MCF 10A (cell line): ENCODE data around the gene LCOR. TPM values are rescaled to one million over a fixed set of nuclear protein-coding genes. Genes with fewer than 3 reads are reported as not detected.

ENCODE experiments used
- BruUV-seq: library from RNA; stranded (reverse); fragments of 400-500 nt; replicated peaks from 2 replicates; lab custom pipeline; 2021; lab: Mats Ljungman, UMichigan
- CTCF ChIA-PET: fragments of 300-600 bp; sonication (Branson Sonifier 250); formaldehyde crosslinking; extraction: SDS; loops from one replicate; lab custom pipeline; 2021; ENCODE audit warnings: antibody characterized with exemption, inconsistent platforms; lab: Yijun Ruan, JAX
- POLR2A ChIA-PET: fragments of 300-600, 350-650 bp; sonication (Branson Sonifier 250); formaldehyde crosslinking; extraction: SDS; loops from one replicate; lab custom pipeline; 2020; ENCODE audit warnings: antibody characterized with exemption, inconsistent platforms; lab: Yijun Ruan, JAX
- DNase-seq: peaks from one replicate; pipeline ENCODE4 v3.0.0-alpha.2; 2018; ENCODE audit not compliant: unreplicated experiment
- H3K27ac Mint-ChIP-seq: one replicate; pipeline ENCODE4 v1.8.0; 2022; ENCODE audit warnings: mild to moderate bottlenecking, low read depth, mixed read lengths; ENCODE audit not compliant: unreplicated experiment
- H3K27me3 Mint-ChIP-seq: one replicate; pipeline ENCODE4 v1.8.0; 2022; ENCODE audit warnings: mixed read lengths; ENCODE audit not compliant: insufficient read depth, unreplicated experiment
- H3K36me3 Mint-ChIP-seq: one replicate; pipeline ENCODE4 v1.8.0; 2022; ENCODE audit warnings: mild to moderate bottlenecking, moderate library complexity, mixed read lengths; ENCODE audit not compliant: insufficient read depth, unreplicated experiment
- H3K4me1 Mint-ChIP-seq: one replicate; pipeline ENCODE4 v1.8.0; 2022; ENCODE audit warnings: mixed read lengths; ENCODE audit not compliant: insufficient read depth, unreplicated experiment
- H3K4me3 Mint-ChIP-seq: one replicate; pipeline ENCODE4 v1.8.0; 2022; ENCODE audit warnings: mild to moderate bottlenecking, moderate library complexity, mixed read lengths; ENCODE audit not compliant: unreplicated experiment
- H3K9me3 Mint-ChIP-seq: one replicate; pipeline ENCODE4 v1.8.0; 2022; ENCODE audit warnings: mixed read lengths; ENCODE audit not compliant: unreplicated experiment
- intact Hi-C: fragments of 100-400 bp; cut with micrococcal nuclease; formaldehyde crosslinking; loops from 2 replicates; pipeline ENCODE4 v1.14.1; 2022
- total RNA-seq: library from RNA; stranded (reverse); gene quantifications from 2 replicates; pipeline ENCODE4 v1.2.3, GENCODE V29; 2022
- TF ChIP-seq, protein P1 (sequence below): fragments of 200-600 bp; IDR thresholded peaks from one replicate; pipeline ENCODE4 v1.8.0; 2022; ENCODE audit warnings: antibody characterized with exemption, mild to moderate bottlenecking; ENCODE audit not compliant: unreplicated experiment

The LCOR gene
- total RNA-seq, 1 experiment from 2014 or later: 40.4 TPM

DNA sequence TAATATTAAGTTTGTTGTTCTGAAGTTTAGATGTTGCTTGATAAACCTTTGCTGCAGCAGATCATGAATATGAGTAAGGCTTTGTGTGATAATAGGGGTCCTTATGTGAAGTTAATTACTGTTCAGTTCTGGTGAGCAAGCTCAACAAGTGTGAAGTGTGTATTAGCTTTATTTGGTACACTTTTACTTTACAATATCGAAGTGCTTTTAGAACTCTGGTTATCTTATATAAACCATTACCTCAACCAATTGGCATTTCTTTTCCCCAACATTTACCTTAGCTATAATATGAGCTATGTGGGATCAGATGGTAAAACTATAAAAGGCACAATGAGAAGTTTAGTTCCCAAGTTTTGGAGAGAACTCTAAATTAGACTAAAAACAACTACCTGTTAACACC is 127.6 kb downstream of the LCOR start:
- Mint-ChIP-seq H3K4me3 (no peak overlapping the region), H3K27me3 (no peaks in the 10 kb centered on the region), H3K27ac (no peak overlapping the region), H3K36me3 (peaks cover 29% of the 10 kb centered on the region), H3K9me3 (no peaks in the 10 kb centered on the region), H3K4me1 (no peaks in the 10 kb centered on the region)
- no TSS peak for BruUV-seq
- CTCF ChIA-PET: interaction anchor here (0.5 to 1.3 kb wide), 3 partner anchors 16 to 509 kb away, joined by 3 to 5 read pairs (median 4); no protein-coding TSS in a partner anchor
- no peak for DNase-seq
- TF ChIP-seq, protein P1, sequence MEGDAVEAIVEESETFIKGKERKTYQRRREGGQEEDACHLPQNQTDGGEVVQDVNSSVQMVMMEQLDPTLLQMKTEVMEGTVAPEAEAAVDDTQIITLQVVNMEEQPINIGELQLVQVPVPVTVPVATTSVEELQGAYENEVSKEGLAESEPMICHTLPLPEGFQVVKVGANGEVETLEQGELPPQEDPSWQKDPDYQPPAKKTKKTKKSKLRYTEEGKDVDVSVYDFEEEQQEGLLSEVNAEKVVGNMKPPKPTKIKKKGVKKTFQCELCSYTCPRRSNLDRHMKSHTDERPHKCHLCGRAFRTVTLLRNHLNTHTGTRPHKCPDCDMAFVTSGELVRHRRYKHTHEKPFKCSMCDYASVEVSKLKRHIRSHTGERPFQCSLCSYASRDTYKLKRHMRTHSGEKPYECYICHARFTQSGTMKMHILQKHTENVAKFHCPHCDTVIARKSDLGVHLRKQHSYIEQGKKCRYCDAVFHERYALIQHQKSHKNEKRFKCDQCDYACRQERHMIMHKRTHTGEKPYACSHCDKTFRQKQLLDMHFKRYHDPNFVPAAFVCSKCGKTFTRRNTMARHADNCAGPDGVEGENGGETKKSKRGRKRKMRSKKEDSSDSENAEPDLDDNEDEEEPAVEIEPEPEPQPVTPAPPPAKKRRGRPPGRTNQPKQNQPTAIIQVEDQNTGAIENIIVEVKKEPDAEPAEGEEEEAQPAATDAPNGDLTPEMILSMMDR: no peak
- POLR2A ChIA-PET: interaction anchor here (1.6 kb wide), 1 partner anchor 16 kb away, joined by 5 read pairs; no protein-coding TSS in a partner anchor
- intact Hi-C loops: no loop called here

DNA sequence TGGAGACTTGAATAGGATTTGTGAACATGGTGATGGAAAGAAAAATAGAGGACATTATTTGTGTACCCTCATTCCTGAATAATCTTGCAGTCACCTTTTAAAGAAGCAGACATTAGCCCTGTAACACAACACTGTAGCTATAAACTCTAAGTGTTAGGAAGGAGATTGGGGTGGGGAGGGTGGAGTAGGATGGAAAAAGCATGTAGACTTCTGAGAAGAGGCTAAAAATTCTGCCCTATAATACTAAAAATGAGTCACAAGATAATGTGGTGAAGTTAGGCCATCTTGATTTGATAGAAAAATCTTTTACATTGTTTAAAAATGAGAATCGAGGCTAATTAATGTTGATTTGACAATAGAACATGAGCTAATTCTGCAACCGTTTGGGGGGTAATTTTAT is 128.8 kb downstream of the LCOR start:
- Mint-ChIP-seq H3K27me3 (no peaks in the 10 kb centered on the region), H3K4me1 (no peaks in the 10 kb centered on the region), H3K4me3 (no peak overlapping the region), H3K36me3 (peaks cover 18% of the 10 kb centered on the region), H3K27ac (no peak overlapping the region), H3K9me3 (no peaks in the 10 kb centered on the region)
- DNase-seq: no peak
- TF ChIP-seq, protein P1: no peak
- intact Hi-C loops: no loop called here
- ChIA-PET CTCF (no interaction called here), POLR2A (interaction anchor here (1.6 kb wide), 1 partner anchor 14 kb away, joined by 5 read pairs; no protein-coding TSS in a partner anchor)
- no TSS peak for BruUV-seq

DNA sequence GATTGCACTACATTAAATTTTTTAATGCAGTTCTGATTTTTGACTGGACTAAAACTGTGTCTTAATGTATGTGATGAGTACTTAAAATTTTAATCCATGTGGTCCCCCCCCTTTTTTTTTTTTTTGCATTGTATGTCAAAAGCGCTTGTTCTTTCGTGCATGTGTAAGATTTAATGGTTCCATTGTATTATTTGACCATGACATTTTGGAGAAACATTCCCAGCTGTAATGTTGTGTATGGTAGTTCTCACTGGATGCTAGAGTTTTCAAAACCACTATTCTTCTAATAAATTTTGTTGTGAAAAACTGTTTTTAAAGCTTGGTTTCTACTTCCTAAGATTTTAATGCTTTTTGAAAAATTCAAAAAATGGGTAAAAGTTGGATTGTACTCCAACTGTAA is 132.0 kb downstream of the LCOR start:
- H3K27ac Mint-ChIP-seq: no peak overlapping the region
- no peak for DNase-seq
- peaks cover 2% of the 10 kb centered on the region for H3K36me3 Mint-ChIP-seq
- TF ChIP-seq, protein P1: no peak
- no peak overlapping the region for H3K4me3 Mint-ChIP-seq
- H3K9me3 Mint-ChIP-seq: no peaks in the 10 kb centered on the region
- BruUV-seq: no TSS peak
- no peaks in the 10 kb centered on the region for H3K27me3 Mint-ChIP-seq
- intact Hi-C loops: no loop called here
- ChIA-PET POLR2A (no interaction called here), CTCF (no interaction called here)
- no peaks in the 10 kb centered on the region for H3K4me1 Mint-ChIP-seq

DNA sequence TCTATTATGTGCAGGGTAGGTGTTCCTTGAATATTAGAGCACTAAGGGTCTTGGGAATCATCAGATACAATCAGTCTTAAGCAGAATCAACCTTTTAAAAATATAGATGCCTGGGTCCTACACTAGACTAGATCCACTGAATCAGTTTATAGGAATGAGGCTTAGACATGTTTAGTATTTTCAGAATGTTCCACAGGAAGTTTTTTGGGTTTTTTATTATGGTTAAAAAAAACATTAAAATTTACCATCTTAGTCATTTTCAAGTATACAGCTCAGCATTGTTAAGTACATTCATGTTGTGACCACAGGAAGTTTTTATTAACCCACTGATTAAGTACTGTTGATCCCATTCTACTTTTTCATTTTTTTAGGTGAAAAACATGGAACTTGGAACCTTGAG is 135.7 kb downstream of the LCOR start:
- intact Hi-C loops: no loop called here
- no TSS peak for BruUV-seq
- TF ChIP-seq, protein P1: no peak
- POLR2A ChIA-PET: interaction anchor here (0.7 kb wide), 1 partner anchor 31 kb away, joined by 3 read pairs; no protein-coding TSS in a partner anchor
- H3K27me3 Mint-ChIP-seq: no peaks in the 10 kb centered on the region
- no peak for DNase-seq
- peaks cover 8% of the 10 kb centered on the region for H3K36me3 Mint-ChIP-seq
- H3K9me3 Mint-ChIP-seq: no peaks in the 10 kb centered on the region
- H3K4me1 Mint-ChIP-seq: no peaks in the 10 kb centered on the region
- H3K4me3 Mint-ChIP-seq: no peak overlapping the region
- no peak overlapping the region for H3K27ac Mint-ChIP-seq
- CTCF ChIA-PET: interaction anchor here (1.0 kb wide), 1 partner anchor 70 kb away, joined by 4 read pairs; no protein-coding TSS in a partner anchor
